NCI-H748 (cell line): ENCODE data around the gene NF1.
"Not testable (repeated sequence)": the region's sequence is repeated elsewhere in the genome, so short reads cannot be mapped to it uniquely, and the experiment has no call there.

Experiments
- DNase-seq: peaks from one replicate; lab custom pipeline; 2025; ENCODE audit not compliant: unreplicated experiment; lab: John Stamatoyannopoulos, UW

NF1 gene

DNA sequence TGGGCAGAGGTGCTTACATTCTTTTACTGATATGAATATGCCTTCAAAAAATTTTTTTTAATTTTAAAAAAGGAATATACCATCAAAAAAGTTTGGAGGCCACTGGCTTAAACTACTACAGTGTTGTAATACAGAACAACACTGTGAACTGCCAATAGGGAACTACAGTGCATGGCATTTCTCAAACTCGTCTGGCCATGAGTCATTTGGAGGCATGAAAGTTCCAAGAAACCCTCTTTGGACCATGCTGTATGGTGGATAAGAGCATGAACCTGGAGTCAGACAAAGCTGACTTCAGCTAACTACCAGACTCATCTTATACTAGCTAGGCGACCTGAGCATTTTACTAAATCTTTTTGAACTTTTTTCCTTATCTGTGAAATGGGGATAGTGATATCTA lies 9.2 kb upstream of the NF1 start:
- no peak for DNase-seq

DNA sequence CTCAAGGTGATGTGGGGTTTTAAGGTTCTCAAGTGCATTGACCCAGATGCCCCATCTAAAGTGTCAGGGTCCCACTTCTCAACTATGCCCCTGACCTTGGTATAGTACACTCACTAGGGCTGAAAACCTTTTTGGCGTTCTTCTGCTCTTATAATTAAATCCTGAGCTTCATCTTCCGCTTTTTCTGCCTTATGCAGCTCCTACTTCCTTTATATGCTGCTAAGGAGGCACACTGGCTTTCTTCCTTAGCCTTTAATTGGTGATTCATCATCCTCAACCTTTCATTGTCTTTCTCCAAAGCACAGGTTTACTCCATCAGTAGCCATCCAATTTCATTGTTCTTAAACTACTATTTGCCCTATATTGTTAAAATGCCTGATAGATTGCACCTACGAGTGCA lies 5.3 kb upstream of the NF1 start:
- DNase-seq: no peak

DNA sequence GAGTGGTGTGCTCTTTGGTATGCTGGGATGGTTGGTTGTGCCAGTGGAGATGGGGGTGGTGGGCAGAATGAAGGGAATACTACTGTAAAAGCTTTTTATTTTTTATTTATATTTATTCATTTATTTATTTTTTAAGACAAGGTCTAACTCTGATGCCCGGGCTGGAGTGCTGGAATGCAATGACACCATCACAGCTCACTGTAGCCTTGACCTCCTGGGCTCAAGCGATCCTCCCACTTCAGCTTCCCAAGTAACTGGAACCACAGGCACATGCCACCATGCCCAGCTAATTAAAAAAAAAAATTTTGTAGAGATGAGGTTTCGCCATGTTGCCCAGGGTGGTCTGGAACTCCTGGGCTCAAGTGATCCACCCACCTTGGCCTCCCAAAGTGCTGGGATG lies 4.1 kb upstream of the NF1 start:
- DNase-seq: not testable (repeated sequence)

DNA sequence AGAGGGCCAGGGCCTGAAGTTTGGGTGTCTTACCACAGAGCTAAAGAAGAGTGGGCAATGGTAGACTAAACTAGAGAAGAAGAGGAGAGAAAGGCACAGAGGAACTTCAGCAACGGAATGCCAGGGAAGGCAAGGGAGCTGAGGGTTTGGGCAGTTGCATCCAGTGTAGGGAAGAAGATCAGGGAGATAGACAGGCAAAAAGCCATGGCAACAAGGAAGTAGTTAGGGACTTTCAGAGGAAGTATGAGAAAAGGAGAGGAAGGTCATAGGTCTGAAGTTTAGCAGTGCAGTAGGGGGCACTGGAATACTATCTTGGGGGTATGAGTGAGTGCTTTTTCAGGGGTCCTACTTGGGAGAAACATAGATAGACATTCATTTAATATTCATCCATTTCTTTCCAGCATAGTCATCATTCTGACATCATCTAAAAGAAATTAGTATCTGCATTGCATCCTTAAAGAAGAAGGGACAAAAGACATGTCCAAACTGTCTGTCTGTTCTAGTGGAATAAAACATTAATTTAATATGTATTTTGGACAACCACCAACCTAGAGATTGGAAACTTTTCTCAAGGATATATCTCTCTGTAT lies 2.2 kb upstream of the NF1 start:
- DNase-seq: no peak

DNA sequence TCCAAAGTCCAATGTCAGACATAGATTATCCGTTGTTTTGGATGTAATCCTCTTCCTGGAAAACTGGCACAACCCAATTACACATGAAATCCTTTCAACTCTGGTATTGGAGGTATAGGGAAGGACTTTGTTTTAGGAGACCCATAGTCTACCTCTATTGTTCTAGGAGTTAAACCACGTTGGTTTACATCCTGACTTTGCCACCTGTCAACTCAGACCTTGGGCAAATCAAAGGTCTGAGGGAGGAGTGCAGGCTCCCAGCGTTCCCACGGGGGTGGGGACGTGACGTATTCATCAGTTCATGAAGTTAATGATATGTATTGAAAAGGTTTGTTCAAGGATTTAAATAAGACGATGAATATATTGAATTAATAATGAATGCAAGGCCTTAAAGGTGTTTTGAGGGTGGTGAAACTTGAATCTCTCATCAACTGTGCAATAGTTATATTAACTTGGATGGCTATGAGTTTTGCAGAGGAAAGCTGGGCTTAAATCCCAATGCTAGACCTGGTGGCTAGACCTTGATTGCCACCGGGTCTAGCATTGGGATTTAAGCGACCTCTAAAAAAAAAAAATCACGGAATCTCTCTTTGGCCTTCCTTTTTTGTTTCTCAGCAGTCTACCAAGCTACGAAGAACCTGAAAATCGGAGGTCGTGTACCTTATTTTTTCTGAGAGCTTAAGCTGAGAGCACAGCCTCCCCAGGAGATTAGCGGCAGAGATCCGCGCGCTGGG lies 744 bp upstream of the NF1 start:
- DNase-seq: peak; percentile 33

DNA sequence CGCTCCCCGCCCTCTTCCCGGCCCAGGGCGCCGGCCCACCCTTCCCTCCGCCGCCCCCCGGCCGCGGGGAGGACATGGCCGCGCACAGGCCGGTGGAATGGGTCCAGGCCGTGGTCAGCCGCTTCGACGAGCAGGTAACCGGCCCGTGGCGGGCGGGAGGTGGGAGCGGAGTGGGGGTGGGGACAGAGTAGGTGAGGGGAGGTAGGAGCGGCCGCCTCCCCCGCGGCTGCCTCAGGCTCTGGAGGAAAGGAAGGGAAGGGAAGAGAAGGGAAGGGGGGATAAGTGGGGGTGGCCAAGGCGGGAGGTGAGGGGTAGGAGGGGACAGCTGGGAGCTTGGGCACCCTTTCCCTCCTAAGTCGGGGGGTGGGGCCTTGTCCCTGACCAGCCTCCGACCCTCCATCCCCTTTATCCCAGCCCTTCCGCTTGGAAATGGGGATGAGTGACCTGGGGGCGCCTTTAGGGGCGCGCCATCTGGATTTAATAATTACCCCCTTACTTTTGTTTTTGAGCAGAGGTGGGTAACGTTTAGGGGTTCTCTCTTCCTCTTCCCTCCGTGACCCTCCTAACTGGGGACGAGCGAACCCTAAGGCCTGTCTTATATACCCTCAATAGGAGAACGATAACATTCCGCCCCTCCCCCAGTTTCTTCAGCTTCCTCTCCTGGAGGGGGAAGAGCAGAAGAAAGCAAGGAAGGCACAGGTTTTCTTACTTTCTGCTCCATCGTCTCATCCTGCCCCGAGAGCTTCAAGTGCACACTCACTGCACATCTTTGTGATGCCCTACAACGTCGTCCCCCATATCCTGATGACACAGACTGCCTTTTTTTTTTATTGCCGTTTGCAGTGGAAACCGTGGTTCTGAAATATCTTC lies 694 bp downstream of the NF1 start:
- DNase-seq: peak; percentile 74

DNA sequence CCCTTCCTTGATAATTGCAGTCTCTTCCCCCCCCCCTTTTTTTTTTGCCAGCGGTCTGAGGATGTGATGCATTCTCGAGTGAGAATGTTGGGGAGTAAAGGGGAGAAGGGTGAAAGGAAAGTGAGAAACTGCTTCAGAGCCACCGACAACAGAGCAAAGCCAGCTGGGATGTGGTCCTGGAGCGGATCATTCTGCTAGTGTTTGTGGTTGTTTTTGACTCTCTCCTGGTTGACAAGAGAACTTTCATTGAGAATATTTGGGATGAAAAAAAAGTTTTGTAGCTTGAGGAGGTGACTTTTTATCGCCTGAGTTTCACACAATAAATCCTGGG lies 1.3 kb downstream of the NF1 start:
- DNase-seq: peak; percentile 22

DNA sequence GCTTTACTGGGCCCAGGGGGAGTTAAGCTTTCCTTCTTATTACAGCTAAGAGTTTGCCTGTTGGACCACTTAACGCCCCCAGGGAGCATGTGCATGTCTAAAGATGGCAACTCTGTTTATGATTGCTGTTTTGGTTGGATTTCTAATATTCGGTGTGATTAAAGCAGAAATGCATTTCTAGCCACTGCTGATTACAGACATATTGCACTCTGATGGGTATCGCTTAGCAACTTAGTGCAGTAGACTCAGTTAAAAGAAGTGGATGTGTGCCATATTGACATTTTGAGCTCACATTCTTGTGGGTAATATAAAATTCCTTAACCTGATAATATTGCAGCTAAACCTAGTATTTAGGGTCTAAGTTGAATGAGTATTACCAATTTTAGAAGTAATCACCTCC lies 4.2 kb downstream of the NF1 start:
- DNase-seq: no peak

DNA sequence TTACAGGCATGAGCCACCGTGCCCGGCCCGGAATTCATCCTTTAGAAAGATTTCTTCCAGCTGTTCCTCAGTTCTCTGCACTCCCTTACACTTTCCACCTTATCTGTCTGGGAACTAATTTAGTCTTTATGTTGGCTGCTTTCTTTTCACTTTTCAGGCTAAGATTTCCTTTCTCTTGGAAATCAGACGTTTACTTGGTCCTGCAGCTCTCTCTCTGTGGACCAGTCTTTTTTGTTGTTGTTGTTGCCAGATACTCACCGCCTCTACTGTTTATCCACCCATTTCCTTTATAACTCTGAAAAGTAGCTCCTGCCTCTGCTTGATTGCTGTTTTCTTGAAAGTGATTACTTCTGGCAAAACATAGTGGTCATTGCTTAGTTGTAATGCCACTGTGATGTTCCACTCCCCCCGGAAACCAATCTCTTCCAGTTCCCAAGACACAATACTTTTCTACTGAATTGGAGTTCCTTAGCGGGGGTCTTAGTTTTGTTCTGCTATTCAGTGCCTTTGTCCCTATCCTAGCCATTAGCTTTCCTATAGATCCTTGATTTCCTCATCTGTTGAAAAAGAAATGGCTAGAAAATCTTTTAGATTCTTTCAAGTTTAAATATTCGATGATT lies 6.2 kb downstream of the NF1 start:
- DNase-seq: no peak

DNA sequence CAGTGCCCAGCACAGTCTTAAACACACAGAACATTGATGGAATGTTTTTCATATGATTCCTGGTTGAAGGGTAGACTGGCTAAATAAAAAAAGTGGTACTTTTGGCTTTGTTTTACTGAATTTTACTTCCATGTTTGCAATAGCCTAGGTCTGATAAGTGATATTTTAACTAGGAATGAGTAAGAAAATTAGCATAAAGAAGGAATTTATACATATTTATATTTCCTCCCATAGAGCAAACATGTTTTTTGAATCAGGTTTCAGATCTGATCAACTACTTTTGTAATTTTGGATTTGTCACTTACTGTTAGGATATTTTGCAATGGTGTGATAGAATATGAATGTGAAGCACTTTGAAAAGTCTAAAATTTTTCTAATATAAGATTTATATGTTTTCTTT lies 7.2 kb downstream of the NF1 start:
- DNase-seq: no peak

DNA sequence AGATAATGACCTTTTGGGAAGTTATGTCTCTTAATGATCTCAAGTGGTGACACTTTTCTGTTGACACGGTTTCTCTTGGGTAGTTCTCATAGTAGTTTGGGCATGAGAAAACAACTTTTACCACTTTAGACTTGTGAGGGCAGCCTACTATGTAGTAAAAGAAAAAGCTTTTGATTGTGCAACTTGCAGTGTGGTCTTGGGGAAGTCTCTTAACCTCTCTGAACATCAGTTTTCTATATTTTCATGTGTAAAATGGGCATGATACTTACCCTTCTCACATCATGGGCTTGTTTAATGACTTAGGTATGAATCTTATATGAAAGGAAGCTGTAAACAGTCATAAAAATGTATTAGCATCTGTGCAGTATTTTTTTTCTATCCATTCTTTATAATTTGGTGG lies 11.2 kb downstream of the NF1 start:
- no peak for DNase-seq

DNA sequence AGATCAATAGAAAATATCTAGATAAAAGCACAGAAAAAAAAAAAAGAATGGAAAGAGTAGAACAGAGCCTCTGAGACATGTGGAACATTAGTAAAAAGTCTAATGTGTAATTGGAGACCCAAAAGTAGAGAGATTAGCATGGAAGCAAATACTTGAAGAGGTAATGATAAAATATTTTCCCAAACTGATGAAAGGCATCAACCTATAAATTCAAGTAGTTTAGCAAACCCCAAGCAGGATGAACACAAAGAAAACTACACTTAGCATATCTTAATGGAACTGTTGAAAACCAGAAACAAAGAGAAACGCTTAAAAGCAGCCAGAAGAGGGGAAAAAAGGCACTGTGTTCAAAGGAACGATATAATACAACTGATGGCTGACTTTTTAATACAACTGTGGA lies 16.4 kb downstream of the NF1 start:
- no peak for DNase-seq

DNA sequence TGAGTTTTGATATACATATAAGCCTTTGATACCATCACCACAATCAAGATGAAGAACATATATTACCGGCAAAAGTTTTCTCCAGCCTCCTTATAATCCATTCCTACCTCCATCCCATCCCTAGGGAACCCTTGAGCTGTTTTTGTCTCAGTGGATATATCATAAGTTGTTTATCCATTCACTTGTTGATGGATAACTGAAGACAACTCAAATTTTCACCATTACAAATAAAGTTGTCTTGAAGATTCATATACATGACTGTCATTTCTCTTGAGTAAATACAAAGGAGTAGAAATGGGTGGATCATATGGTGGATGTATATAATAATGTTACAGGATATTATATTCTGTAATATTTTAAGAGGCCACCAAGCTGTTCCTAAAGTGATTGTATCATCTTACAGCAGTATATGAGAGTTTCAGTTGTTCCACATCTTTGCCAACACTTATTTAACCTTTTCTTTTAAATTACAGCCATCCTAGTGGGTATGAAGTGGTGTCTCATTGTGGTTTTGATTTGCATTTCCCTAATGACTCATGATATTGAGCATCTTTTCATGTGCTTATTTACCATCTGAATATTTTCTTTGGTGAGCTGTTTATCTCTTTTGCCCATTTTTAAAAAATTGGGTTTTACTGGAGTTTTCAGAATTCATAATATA lies 17.4 kb downstream of the NF1 start:
- DNase-seq: no peak

DNA sequence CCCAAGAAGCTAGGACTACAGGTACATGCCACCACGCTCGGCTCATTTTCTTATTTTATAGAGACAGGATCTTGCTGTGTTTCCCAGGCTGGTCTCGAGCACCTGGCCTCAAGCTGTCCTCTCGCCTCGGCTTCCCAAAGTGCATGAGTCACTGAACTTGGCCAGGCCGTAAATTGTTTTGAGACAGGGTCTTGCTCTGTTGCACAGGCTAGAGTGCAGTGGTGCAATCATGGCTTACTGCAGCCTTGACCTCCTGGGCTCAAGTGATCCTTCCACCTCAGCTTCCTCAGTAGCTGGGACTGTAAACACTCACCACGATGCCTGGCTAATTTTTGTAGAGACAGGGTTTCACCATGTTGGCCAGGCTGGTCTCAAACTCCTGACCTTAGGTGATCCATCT lies 18.6 kb downstream of the NF1 start:
- DNase-seq: not testable (repeated sequence)

DNA sequence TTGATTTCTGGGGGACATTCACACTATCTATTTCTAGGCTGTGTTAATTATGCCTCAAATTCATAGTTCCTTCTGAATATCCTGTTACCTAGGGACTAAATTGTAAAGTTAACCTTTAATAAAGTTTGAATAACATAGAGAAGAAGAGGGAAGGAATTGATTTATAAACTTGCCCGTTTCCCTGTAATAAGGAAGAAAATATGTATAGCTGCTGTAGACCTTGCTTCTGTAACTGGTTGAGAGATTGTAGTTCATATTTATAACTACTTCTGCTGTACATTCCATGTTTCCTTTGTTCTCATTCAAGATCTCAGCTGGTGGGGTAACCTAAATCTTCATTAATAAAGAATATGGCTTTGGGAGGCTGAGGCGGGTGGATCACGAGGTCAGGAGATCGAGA lies 19.2 kb downstream of the NF1 start:
- DNase-seq: no peak

DNA sequence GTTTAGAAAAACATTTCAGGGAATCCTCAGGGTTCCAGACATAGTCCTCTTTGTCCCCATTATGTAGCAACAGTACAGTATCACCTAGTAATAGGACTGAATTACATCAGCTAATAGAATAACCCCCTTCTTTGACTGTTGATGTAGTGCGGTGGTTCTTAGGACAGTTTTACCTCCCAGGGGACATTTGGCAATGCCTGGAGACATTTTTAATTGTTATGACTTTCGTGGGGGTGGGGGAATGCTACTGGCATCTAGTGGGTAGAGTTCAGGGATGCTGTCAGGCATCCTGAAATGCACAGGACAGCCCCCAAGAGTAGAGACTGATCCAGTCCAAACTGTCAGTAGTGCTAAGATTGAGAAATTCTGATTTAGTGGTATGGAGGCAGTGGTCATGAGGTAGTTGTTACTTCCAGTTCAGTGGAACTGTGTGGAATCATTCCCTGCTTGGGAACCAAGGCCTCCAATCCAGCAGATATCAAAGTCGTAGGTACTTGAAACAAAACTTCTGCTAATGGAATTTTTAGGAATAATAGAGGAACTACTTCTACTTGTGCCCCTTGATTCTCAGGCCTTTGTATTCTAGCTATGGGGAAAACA lies 20.3 kb downstream of the NF1 start:
- no peak for DNase-seq

DNA sequence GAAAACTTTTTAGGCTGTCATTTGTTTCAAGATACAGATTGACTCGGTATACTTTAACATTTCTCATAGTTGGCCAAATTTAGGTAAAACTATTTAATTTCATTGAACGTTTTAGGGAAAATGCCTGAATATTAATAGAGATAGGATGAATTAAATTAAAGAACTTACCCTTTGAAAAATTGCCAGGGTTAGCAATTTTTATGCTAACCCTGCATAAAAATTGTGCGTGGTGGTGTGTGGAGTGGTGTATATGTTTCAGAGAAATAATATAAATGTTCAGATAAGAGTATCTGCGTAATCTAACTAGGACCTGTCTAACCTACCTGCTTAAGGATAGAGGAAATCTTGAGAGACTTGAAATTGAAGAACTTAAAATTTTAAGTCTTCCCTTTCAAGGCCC lies 21.4 kb downstream of the NF1 start:
- no peak for DNase-seq

DNA sequence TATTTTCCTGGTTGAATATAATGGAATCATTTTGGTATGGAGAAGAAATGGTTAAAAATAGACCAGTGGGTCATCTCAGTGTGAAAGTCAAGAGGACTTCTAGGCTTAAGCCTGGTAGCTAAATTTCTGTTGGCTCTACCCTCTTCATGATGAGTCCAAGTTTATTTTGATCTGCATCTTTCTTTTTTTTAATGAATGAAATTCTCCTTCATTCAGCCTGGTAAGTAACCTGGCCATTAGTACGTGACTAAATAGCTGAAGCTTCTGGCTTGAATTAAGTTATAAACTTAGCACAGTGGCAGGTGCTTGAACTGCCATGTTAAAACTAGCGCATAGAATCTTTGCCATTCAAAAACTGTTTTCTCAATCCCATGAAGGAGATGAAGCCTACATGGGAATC lies 28.0 kb downstream of the NF1 start:
- no peak for DNase-seq

DNA sequence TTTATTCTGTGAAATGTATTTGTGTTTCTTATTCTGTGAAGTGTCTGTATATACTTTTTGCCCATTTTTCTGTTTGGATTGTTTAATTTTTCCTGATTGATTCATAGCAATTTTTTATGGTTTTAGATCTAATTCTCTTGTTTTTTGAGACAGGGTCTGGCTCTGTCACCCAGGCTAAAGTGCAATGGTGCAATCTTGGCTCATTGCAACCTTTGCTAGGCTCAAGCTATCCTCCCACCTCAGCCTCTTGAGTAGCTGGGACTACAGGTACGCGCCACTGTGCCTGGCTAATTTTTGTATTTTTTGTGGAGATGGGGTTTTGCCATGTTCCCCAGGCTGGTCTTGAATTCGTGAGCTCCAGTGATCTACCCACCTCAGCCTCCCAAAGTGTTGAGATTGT lies 31.5 kb downstream of the NF1 start:
- DNase-seq: no peak

DNA sequence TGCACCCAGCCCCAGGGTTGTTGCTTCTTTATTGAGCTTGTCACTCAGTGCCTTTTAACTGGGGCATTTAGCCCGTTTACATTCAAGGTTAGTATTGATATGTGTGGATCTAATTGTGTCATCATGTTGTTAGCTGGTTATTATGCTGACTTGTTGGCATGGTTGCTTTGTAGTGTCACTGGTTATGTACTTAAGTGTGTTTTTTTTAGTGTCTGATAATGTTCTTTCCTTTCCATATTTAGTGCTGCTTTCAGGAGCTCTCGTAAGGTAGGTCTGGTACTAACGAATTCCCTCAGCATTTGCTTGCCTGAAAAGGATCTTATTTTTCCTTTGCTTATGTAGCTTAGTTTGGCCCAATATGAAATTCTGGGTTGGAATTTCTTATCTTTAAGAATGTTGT lies 33.5 kb downstream of the NF1 start:
- DNase-seq: no peak
